SJSA1 (cell line): ENCODE data around the gene MOB4. TPM values are rescaled to one million over a fixed set of nuclear protein-coding genes. Genes with fewer than 3 reads are reported as not detected.
A peak's percentile ranks its signal among the peaks of the same experiment; 100 is the strongest.
"Not testable (repeated sequence)": the region's sequence is repeated elsewhere in the genome, so short reads cannot be mapped to it uniquely, and the experiment has no call there.

Experiments used
- DNase-seq, 2 experiments: peaks; one replicate each; pipeline ENCODE4 v3.0.0-alpha.2; 2015 to 2020; ENCODE audit warnings: low spot score in 2 of 2, low read depth in 1 of 2
- H3K27ac ChIP-seq: fragments of 250-450 bp; sonication (Bioruptor Pico); 2 replicates; pipeline ENCODE4 v1.5.1; 2020; ENCODE audit warnings: mild to moderate bottlenecking, moderate library complexity
- H3K27me3 ChIP-seq: fragments of 250-450 bp; sonication (Bioruptor Pico); replicated peaks from 2 replicates; pipeline ENCODE4 v1.5.1; 2020; ENCODE audit warnings: mild to moderate bottlenecking, moderate library complexity
- H3K36me3 ChIP-seq: fragments of 250-450 bp; sonication (Bioruptor Pico); 2 replicates; pipeline ENCODE4 v1.5.1; 2020; ENCODE audit warnings: mild to moderate bottlenecking
- H3K4me1 ChIP-seq: fragments of 250-450 bp; sonication (Bioruptor Pico); replicated peaks from 2 replicates; pipeline ENCODE4 v1.6.1; 2021; ENCODE audit warnings: mild to moderate bottlenecking
- H3K4me3 ChIP-seq: fragments of 250-450 bp; sonication (Bioruptor Pico); 2 replicates; pipeline ENCODE4 v1.5.1; 2020; ENCODE audit warnings: mild to moderate bottlenecking
- H3K9me3 ChIP-seq: fragments of 250-450 bp; sonication (Bioruptor Pico); replicated peaks from 2 replicates; pipeline ENCODE4 v1.5.1; 2020; ENCODE audit warnings: mild to moderate bottlenecking
- total RNA-seq: library from RNA; depleted of rRNA; stranded (reverse); fragments of >200 nt; shearing (Covaris generic); gene quantifications from 2 replicates; pipeline ENCODE4 v1.2.3, GENCODE V29; 2014; rRNA removed

The MOB4 gene
- total RNA-seq, result 64.1 and 69.8 TPM in 2 replicates

DNA sequence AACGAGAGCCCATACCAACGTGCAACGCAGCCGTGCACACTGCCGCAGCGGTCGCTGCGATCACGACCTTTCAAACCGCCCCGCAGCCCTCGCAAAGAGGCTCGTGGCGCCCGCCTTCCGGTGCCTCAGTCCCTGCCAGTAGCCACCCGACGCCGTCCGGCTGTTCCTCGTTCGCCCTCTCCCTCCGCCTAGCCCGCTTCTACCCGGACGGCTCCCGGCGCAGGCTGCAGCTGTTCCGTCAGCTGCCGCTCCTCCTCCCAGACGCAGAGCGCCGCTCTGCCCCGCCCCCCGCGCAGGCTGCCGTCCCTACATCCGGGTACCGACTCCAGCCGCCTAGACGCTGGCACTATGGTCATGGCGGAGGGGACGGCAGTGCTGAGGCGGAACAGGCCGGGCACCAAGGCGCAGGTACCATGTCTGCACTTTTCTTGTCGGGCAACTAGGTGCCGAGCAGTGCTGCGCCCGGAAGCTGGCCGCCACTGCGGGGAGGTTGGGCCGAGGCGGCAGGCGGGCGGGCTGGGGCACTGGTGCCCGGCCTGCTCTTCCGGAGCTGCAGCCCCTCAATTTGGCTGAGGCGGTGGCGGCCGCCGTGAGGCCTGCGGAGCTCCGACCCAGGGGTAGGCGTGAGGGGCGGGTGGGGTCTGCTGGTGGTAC is at the start of gene MOB4:
Gene MOB4, plus strand, starts transcription at position 328 of the 654 bp plus-strand sequence. Its CDS starts 21 bp downstream, at position 349.
- Histone ChIP-seq H3K27ac (peak within 1 kb of the TSS; percentile 53), H3K36me3 (peaks cover 6% of the 10 kb centered on the region), H3K4me1 (peaks cover 10% of the 10 kb centered on the region), H3K9me3 (no peaks in the 10 kb centered on the region), H3K27me3 (no peaks in the 10 kb centered on the region), H3K4me3 (peak within 1 kb of the TSS; percentile 84)
- peak; percentile 97 to 98 for DNase-seq

GRCh38 chr2:197472166-197472565 is 43.7 kb upstream of the MOB4 start:
- H3K4me3 ChIP-seq, result no peak overlapping the region
- H3K27me3 ChIP-seq, result no peaks in the 10 kb centered on the region
- H3K4me1 ChIP-seq, result no peaks in the 10 kb centered on the region
- no peak for DNase-seq
- H3K9me3 ChIP-seq, result no peaks in the 10 kb centered on the region
- H3K36me3 ChIP-seq, result peaks cover 86% of the 10 kb centered on the region
- no peak overlapping the region for H3K27ac ChIP-seq

DNA sequence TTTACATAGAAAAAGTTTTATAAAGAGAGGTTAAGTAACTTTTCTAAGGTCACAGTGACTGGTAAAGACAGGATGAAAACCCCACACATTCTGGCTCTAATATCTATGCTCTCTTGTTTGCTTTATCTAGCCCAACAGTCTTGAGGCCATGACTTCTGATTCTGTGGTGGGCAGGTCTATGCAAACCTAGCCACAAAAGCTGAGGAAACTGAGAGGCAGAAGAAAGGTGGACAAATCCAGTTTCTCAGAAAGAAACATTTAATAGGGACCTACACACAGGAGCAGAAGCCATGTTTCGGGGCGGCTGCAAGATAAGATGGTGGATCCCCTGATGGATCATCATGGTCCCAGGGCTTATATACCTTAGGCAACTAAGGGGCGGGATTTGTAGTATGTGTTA is 38.1 kb upstream of the MOB4 start:
- Histone ChIP-seq H3K4me1 (no peaks in the 10 kb centered on the region), H3K27ac (no peak overlapping the region), H3K36me3 (peaks cover 55% of the 10 kb centered on the region), H3K9me3 (no peaks in the 10 kb centered on the region), H3K4me3 (no peak overlapping the region), H3K27me3 (no peaks in the 10 kb centered on the region)
- no peak for DNase-seq

DNA sequence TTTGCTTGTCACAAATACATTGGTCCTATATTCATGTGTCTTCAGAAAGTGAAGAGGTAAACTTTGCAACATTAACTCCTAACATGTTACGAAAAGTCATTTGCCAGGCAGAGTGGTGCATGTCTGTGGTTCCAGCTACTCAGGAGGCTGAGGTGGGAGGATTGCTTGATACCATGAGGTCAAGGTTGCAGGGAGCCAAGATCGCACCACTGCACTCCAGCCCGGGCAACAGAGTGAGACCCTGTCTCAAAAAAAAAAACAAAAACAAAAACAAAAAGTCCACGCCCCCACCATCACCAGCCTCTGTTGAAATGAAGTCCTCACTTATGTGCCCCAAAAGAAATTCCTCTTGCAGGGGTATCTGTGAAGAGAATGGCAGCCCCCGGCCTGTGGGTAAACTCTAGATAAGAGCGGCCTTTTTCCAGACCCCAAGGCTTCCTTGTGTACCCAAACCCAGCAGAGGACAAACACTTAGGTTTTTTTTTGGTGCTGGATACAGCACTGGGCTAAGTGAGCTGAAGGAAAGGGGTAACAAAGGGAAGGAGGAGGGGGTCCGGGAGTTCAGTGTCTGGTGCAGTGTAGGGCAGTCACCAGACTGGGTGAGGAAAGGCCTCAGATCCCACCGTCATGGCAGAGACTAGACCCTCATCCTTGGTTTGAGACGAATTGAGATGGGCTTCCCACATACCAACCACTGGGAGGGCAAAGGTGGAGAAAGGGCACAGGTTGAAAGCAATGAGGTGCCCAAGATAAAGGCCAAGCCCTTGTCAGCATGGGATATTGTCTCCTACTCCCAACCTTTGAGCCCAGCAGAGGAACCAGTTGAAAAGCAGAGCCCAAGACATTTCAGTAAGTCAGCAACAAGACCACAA is 35.5 kb upstream of the MOB4 start:
- DNase-seq, result no peak
- Histone ChIP-seq H3K36me3 (peaks cover 44% of the 10 kb centered on the region), H3K4me1 (no peaks in the 10 kb centered on the region), H3K9me3 (peaks cover 4% of the 10 kb centered on the region), H3K27me3 (no peaks in the 10 kb centered on the region), H3K27ac (no peak overlapping the region), H3K4me3 (no peak overlapping the region)

GRCh38 chr2:197484248-197484647 is 31.6 kb upstream of the MOB4 start:
- H3K9me3 ChIP-seq, H3K4me1 ChIP-seq, H3K27ac ChIP-seq, H3K4me3 ChIP-seq, H3K27me3 ChIP-seq, DNase-seq: not testable (repeated sequence)
- H3K36me3 ChIP-seq, result peaks cover 53% of the 10 kb centered on the region

- H3K36me3 ChIP-seq, result peaks cover 72% of the 10 kb centered on the region
- H3K4me1 ChIP-seq, result no peaks in the 10 kb centered on the region
- H3K27me3 ChIP-seq, result no peaks in the 10 kb centered on the region
- no peak for DNase-seq
- H3K27ac ChIP-seq, result no peak overlapping the region
- no peak overlapping the region for H3K4me3 ChIP-seq
- H3K9me3 ChIP-seq, result peaks cover 4% of the 10 kb centered on the region
Observed at GRCh38 chr2:197486175-197486574, 29.7 kb upstream of the MOB4 start.

DNA sequence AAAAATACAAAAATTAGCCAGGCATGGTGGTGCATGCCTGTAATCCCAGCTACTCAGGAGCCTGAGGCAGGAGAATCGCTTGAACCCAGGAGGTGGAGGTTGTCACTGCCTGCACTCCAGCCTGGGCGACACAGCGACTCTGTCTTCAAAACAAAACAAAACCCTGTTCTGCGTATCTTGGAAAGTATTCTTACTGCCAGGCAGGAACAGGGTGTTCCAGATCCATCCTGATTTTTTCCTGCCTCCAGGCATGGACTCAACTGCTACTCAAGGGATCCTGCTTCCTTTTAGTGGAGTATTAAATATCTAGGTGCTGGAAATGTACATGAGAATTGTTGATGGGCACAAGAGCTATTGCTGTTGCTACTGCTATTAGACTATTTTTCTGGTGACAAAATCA is 28.5 kb upstream of the MOB4 start:
- H3K9me3 ChIP-seq, result peaks cover 4% of the 10 kb centered on the region
- H3K4me3 ChIP-seq, result no peak overlapping the region
- H3K36me3 ChIP-seq, result peaks cover 80% of the 10 kb centered on the region
- no peak for DNase-seq
- H3K4me1 ChIP-seq, result no peaks in the 10 kb centered on the region
- H3K27ac ChIP-seq, result no peak overlapping the region
- H3K27me3 ChIP-seq, result no peaks in the 10 kb centered on the region

DNA sequence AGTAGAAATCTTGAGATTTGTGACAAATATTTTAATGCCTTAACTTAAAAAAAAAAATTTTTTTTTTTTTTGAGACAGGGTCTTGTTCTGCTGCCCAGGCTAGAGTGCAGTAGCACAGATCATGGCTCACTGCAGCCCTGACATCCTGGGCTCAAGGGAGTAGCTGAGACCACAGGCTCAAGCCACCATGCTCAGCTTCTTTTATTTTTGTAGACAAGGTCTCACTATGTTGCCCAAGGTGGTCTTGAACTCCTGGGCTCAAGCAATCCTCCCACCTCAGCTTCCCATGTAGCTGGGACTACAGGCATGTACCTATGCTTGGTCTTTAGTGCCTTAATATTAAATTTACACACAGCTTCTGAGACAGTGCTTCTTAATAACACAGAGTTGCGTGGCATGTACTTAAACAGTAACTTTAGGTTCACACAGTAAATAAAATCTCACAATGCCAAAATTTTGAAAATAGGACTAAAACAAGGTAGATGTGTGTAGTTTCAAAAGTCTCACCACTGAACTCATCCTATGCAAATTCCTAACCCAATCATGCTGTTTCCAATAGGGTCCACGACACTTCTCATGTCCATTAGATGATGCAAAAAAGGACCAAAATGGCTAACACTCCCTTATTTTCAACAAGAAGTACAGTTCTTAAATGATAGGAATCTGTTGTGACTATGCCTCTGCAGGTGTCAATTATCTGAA is 20.3 kb upstream of the MOB4 start:
- Histone ChIP-seq H3K36me3 (peaks cover 90% of the 10 kb centered on the region), H3K4me1 (peaks cover 22% of the 10 kb centered on the region), H3K4me3 (no peak overlapping the region)

GRCh38 chr2:197496695-197497094 is 19.2 kb upstream of the MOB4 start:
- H3K9me3 ChIP-seq, result no peaks in the 10 kb centered on the region
- H3K27me3 ChIP-seq, result no peaks in the 10 kb centered on the region
- no peak overlapping the region for H3K4me3 ChIP-seq
- peaks cover 26% of the 10 kb centered on the region for H3K4me1 ChIP-seq
- H3K36me3 ChIP-seq, result peaks cover 89% of the 10 kb centered on the region
- no peak for DNase-seq
- H3K27ac ChIP-seq, result no peak overlapping the region

More for the DNA sequence above, 20.3 kb upstream of the MOB4 start:
- no peak overlapping the region for H3K27ac ChIP-seq
- no peak for DNase-seq
- H3K27me3 ChIP-seq, result no peaks in the 10 kb centered on the region
- H3K9me3 ChIP-seq, result no peaks in the 10 kb centered on the region

GRCh38 chr2:197497326-197497725 is 18.5 kb upstream of the MOB4 start:
- Histone ChIP-seq H3K4me1 (peaks cover 32% of the 10 kb centered on the region), H3K36me3 (peaks cover 89% of the 10 kb centered on the region), H3K9me3 (no peaks in the 10 kb centered on the region), H3K27ac (no peak overlapping the region), H3K27me3 (no peaks in the 10 kb centered on the region), H3K4me3 (no peak overlapping the region)
- no peak for DNase-seq

DNA sequence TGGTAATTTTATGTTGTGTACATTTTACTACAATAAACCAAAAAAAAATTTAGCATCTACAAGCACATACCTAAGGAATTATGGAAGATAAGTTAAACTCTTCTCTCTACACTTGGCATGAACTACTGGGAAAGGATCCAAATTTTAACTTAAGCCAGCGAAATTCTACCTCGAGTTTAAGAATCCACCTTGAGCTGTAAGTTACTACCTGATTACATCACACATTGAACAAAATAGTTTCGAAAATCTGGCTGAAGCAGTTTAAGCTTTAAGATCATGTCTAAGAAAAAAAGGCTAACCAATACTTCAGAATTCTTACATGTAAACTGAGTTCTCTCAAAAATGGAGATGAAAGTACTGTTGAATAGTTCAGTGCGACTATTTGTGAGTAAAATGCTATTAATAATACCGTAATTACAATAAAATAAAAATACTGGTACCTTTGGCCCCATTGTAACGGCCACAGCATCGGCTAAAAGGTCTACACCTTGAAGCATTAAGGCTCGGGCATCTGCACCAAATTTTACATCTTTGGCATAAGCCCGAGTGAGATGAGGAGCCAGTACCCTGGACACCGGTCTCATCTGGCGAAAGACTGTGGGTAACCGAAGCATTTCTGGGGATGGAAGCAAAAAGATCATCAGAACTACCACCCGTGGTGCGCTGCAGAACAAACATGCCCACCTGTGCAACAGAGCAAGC is 17.5 kb upstream of the MOB4 start:
- no peaks in the 10 kb centered on the region for H3K9me3 ChIP-seq
- DNase-seq, result no peak
- no peak overlapping the region; the same call in 1 of the 2 replicates for H3K27ac ChIP-seq
- H3K4me3 ChIP-seq, result peak overlapping the region; percentile 71
- H3K36me3 ChIP-seq, result peaks cover 89% of the 10 kb centered on the region
- H3K4me1 ChIP-seq, result peaks cover 32% of the 10 kb centered on the region
- no peaks in the 10 kb centered on the region for H3K27me3 ChIP-seq

DNA sequence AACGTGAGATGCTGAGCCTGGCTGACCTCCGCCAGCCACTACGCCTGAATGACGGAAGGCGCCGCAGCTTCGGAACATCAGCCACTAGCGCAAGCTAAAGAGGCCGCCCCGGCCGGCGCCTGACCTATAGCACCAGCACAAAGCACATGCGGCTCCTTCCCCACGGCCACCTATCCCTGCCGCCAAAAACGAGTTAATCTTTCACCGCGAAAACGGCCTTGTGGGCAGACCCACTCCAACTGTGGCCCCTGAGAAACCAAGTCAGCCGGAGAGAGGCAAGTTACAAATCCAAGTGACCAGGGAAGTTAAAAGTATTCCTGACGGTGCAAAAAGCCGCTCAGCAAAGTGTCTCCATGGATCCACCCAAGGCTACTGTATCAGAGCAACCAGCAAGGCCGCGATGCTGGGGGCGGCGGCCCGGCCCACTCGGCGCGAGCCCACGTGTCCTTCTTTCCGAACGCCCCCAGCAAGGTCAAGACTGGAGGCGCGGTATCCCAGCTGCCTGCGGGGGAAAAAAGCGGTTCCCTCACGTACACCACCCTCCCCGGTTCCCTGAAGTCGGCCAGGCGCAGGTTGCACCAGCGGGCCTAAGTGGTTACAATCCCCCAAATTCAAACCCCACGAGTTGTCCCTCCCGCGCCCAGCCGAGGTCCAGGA is 16.8 kb upstream of the MOB4 start:
- H3K4me3 ChIP-seq, result peak overlapping the region; percentile 71
- H3K4me1 ChIP-seq, result peaks cover 32% of the 10 kb centered on the region
- peaks cover 89% of the 10 kb centered on the region for H3K36me3 ChIP-seq
- no peaks in the 10 kb centered on the region for H3K27me3 ChIP-seq
- peak overlapping the region; percentile 68 for H3K27ac ChIP-seq
- H3K9me3 ChIP-seq, result no peaks in the 10 kb centered on the region
- peak; percentile 55 to 62 for DNase-seq
